OCI-LY3 (cell line): ENCODE measurements around the gene PMM1.
A peak's percentile ranks its signal among the peaks of the same experiment; 100 is the strongest.

Experiments
- H2AFZ ChIP-seq: fragments of 200-600, 300-600 bp; shearing (Covaris generic); 2 replicates; pipeline ENCODE4 v1.6.0; 2014; ENCODE audit warnings: antibody characterized with exemption, low read depth, low read length
- H3K27ac ChIP-seq: fragments of 200-600, 300-600 bp; sonication (generic); 2 replicates; pipeline ENCODE4 v1.5.1; 2014; ENCODE audit warnings: mild to moderate bottlenecking, low read length, moderate library complexity, mixed read lengths
- H3K27me3 ChIP-seq: fragments of 200-600, 300-600 bp; sonication (generic); 2 replicates; pipeline ENCODE4 v1.6.1; 2014; ENCODE audit warnings: low read depth, low read length, mixed read lengths
- H3K36me3 ChIP-seq: fragments of 200-600, 300-600 bp; sonication (generic); replicated peaks from 2 replicates; pipeline ENCODE3; 2014; ENCODE audit warnings: low read depth, low read length, mixed read lengths
- H3K4me1 ChIP-seq: fragments of 300-600, 200-600 bp; sonication (generic); 2 replicates; pipeline ENCODE4 v1.6.1; 2014; ENCODE audit warnings: low read length, mixed read lengths
- H3K4me2 ChIP-seq: fragments of 200-600, 300-600 bp; sonication (generic); 2 replicates; pipeline ENCODE4 v1.6.1; 2014; ENCODE audit warnings: low read length, mixed read lengths
- H3K4me3 ChIP-seq: fragments of 300-600, 200-600 bp; sonication (generic); 2 replicates; pipeline ENCODE4 v1.5.1; 2014; ENCODE audit warnings: antibody characterized with exemption, mild to moderate bottlenecking, low read length, moderate library complexity
- H3K79me2 ChIP-seq: fragments of 300-600, 200-600 bp; shearing (Covaris generic); 2 replicates; pipeline ENCODE4 v1.6.1; 2014; ENCODE audit warnings: mild to moderate bottlenecking, low read length, mixed read lengths
- H3K9ac ChIP-seq: fragments of 300-600, 200-600 bp; shearing (Covaris generic); 2 replicates; pipeline ENCODE4 v1.6.0; 2014; ENCODE audit warnings: mild to moderate bottlenecking, low read length, moderate library complexity
- H3K9me3 ChIP-seq: fragments of 200-600, 300-600 bp; shearing (Covaris generic); 2 replicates; pipeline ENCODE4 v1.6.1; 2014; ENCODE audit warnings: low read length, mixed read lengths; ENCODE audit not compliant: insufficient read depth
- H4K20me1 ChIP-seq: fragments of 200-600, 300-600 bp; sonication (generic); 2 replicates; pipeline ENCODE4 v1.6.1; 2016; ENCODE audit warnings: low read length, mixed read lengths; ENCODE audit not compliant: insufficient read depth
- CTCF ChIP-seq: fragments of 200-600, 300-600 bp; sonication (generic); IDR thresholded peaks from 2 replicates; pipeline ENCODE4 v1.5.1; 2014; ENCODE audit warnings: antibody characterized with exemption, low read length, low read depth
- EZH2phosphoT487 ChIP-seq: fragments of 200-600 bp; shearing (Covaris generic); IDR thresholded peaks from 2 replicates; pipeline ENCODE4 v1.6.1; 2018; ENCODE audit warnings: antibody characterized with exemption, mixed run types, low read depth

Gene PMM1

GRCh38 chr22:41532908-41533825 is 56.5 kb downstream of the PMM1 start:
- H3K9ac ChIP-seq, result no peak overlapping the region
- H3K79me2 ChIP-seq, result peaks cover 39% of the 10 kb centered on the region
- no peaks in the 10 kb centered on the region for H3K9me3 ChIP-seq
- H3K4me1 ChIP-seq, result no peaks in the 10 kb centered on the region
- no peaks in the 10 kb centered on the region for H3K27me3 ChIP-seq
- H2AFZ ChIP-seq, result no peak overlapping the region
- no peak overlapping the region for H3K4me3 ChIP-seq
- H3K27ac ChIP-seq, result no peak overlapping the region
- peaks cover 50% of the 10 kb centered on the region for H3K36me3 ChIP-seq
- TF ChIP-seq EZH2phosphoT487, result no peak
- TF ChIP-seq CTCF, result peak; percentile 91
- H3K4me2 ChIP-seq, result no peak overlapping the region
- H4K20me1 ChIP-seq, result no peaks in the 10 kb centered on the region; the same call in 1 of the 2 replicates

- H4K20me1 ChIP-seq, result no peaks in the 10 kb centered on the region; the same call in 1 of the 2 replicates
- no peak overlapping the region for H3K27ac ChIP-seq
Measured at GRCh38 chr22:41531715-41532477, 57.7 kb downstream of the PMM1 start.

GRCh38 chr22:41530890-41531714 is 58.5 kb downstream of the PMM1 start:
- Histone ChIP-seq H3K79me2 (peaks cover 31% of the 10 kb centered on the region), H3K4me1 (no peaks in the 10 kb centered on the region), H3K9me3 (no peaks in the 10 kb centered on the region), H3K4me3 (no peak overlapping the region), H3K27me3 (no peaks in the 10 kb centered on the region), H3K27ac (no peak overlapping the region), H4K20me1 (peaks cover 1% of the 10 kb centered on the region; the same call in 1 of the 2 replicates), H3K9ac (no peak overlapping the region), H3K4me2 (no peak overlapping the region), H2AFZ (no peak overlapping the region), H3K36me3 (peaks cover 57% of the 10 kb centered on the region)
- no peak for TF ChIP-seq EZH2phosphoT487

More at GRCh38 chr22:41531715-41532477, 57.7 kb downstream of the PMM1 start:
- TF ChIP-seq EZH2phosphoT487 (no peak), CTCF (no peak)
- no peaks in the 10 kb centered on the region for H3K27me3 ChIP-seq
- H3K4me3 ChIP-seq, result no peak overlapping the region
- H3K36me3 ChIP-seq, result peaks cover 52% of the 10 kb centered on the region
- no peaks in the 10 kb centered on the region for H3K4me1 ChIP-seq
- H2AFZ ChIP-seq, result no peak overlapping the region
- H3K4me2 ChIP-seq, result no peak overlapping the region
- no peaks in the 10 kb centered on the region for H3K9me3 ChIP-seq
- H3K9ac ChIP-seq, result no peak overlapping the region
- peaks cover 31% of the 10 kb centered on the region for H3K79me2 ChIP-seq

GRCh38 chr22:41528938-41529561 is 60.6 kb downstream of the PMM1 start:
- no peak overlapping the region for H3K9ac ChIP-seq

More at GRCh38 chr22:41528938-41529561, 60.6 kb downstream of the PMM1 start:
- Histone ChIP-seq H3K9me3 (no peaks in the 10 kb centered on the region), H3K36me3 (peaks cover 67% of the 10 kb centered on the region), H3K4me3 (no peak overlapping the region), H4K20me1 (peaks cover 6% of the 10 kb centered on the region; the same call in 1 of the 2 replicates), H2AFZ (no peak overlapping the region), H3K79me2 (peaks cover 27% of the 10 kb centered on the region), H3K27ac (no peak overlapping the region), H3K4me2 (no peak overlapping the region), H3K27me3 (no peaks in the 10 kb centered on the region), H3K4me1 (no peaks in the 10 kb centered on the region)
- TF ChIP-seq EZH2phosphoT487 (no peak), CTCF (no peak)
